ENCODE data around the gene TRAM2.

Gene TRAM2

DNA sequence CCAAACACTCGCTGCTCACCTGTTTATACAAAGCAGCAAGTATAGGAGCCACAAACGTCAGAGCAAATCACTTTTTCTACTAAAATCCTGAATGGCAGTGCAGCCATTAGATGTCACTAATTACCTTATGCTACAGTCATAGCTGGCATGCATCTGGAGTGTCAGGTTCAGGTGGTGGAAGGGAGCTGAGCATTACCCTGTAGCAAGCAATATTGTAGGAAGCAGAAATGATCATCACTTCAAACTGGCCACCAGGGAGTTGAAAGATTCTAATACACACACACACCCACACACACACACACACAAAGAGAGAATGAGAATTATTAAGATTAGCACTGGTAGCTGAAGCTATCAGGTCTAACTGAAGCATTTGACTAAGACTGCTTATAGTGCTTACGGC is 80.9 kb downstream of the TRAM2 start:
- Mint-ChIP-seq H3K4me3 (no peak overlapping the region), H3K9me3 (no peaks in the 10 kb centered on the region), H3K27ac (no peak overlapping the region), H3K36me3 (ENCODE audit: low read depth) (peaks cover 24% of the 10 kb centered on the region), H3K27me3 (ENCODE audit: low read depth) (no peaks in the 10 kb centered on the region), H3K4me1 (peaks cover 23% of the 10 kb centered on the region)
- TF ChIP-seq, protein P1, sequence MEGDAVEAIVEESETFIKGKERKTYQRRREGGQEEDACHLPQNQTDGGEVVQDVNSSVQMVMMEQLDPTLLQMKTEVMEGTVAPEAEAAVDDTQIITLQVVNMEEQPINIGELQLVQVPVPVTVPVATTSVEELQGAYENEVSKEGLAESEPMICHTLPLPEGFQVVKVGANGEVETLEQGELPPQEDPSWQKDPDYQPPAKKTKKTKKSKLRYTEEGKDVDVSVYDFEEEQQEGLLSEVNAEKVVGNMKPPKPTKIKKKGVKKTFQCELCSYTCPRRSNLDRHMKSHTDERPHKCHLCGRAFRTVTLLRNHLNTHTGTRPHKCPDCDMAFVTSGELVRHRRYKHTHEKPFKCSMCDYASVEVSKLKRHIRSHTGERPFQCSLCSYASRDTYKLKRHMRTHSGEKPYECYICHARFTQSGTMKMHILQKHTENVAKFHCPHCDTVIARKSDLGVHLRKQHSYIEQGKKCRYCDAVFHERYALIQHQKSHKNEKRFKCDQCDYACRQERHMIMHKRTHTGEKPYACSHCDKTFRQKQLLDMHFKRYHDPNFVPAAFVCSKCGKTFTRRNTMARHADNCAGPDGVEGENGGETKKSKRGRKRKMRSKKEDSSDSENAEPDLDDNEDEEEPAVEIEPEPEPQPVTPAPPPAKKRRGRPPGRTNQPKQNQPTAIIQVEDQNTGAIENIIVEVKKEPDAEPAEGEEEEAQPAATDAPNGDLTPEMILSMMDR (IDR thresholded peaks at IDR 0.05; ENCODE audit: unreplicated experiment in 3 of 3): no peak

GRCh38 chr6:52494298-52495072 is 82.4 kb downstream of the TRAM2 start:
- H3K4me1 Mint-ChIP-seq: peaks cover 17% of the 10 kb centered on the region
- TF ChIP-seq, protein P1 (IDR thresholded peaks at IDR 0.05; ENCODE audit: unreplicated experiment in 3 of 3): no peak
- H3K27me3 Mint-ChIP-seq (ENCODE audit: low read depth): no peaks in the 10 kb centered on the region
- H3K9me3 Mint-ChIP-seq: no peaks in the 10 kb centered on the region
- H3K27ac Mint-ChIP-seq: peak overlapping the region in 1 of 3 experiments; percentile 5
- peaks cover 35% of the 10 kb centered on the region for H3K36me3 Mint-ChIP-seq (ENCODE audit: low read depth)
- H3K4me3 Mint-ChIP-seq: no peak overlapping the region

DNA sequence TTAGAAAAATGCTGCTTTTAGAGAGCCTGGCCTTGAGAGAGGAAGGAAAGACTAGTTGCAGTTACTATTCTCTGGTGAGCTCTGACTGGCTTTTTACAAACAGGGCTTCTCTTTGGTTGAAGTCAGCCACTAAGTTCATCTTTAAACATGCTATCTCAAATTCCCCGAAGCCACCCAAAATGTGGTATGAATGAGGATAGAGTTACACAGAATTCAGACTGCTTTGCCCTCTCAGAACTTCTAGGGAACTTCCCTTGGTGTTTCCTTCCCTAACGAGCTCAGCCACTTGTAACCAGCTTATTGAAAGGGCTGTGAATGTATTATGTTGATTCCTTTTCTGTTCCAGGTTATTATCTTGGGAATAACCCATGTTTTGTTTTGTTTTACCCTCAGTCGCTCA is 83.2 kb downstream of the TRAM2 start:
- Mint-ChIP-seq H3K27ac (peak overlapping the region in 2 of 3 experiments; percentile 3 to 5), H3K36me3 (ENCODE audit: low read depth) (peaks cover 35% of the 10 kb centered on the region), H3K9me3 (no peaks in the 10 kb centered on the region), H3K4me1 (peaks cover 9% of the 10 kb centered on the region), H3K4me3 (no peak overlapping the region), H3K27me3 (ENCODE audit: low read depth) (no peaks in the 10 kb centered on the region)
- TF ChIP-seq, protein P1 (IDR thresholded peaks at IDR 0.05; ENCODE audit: unreplicated experiment in 3 of 3): no peak

DNA sequence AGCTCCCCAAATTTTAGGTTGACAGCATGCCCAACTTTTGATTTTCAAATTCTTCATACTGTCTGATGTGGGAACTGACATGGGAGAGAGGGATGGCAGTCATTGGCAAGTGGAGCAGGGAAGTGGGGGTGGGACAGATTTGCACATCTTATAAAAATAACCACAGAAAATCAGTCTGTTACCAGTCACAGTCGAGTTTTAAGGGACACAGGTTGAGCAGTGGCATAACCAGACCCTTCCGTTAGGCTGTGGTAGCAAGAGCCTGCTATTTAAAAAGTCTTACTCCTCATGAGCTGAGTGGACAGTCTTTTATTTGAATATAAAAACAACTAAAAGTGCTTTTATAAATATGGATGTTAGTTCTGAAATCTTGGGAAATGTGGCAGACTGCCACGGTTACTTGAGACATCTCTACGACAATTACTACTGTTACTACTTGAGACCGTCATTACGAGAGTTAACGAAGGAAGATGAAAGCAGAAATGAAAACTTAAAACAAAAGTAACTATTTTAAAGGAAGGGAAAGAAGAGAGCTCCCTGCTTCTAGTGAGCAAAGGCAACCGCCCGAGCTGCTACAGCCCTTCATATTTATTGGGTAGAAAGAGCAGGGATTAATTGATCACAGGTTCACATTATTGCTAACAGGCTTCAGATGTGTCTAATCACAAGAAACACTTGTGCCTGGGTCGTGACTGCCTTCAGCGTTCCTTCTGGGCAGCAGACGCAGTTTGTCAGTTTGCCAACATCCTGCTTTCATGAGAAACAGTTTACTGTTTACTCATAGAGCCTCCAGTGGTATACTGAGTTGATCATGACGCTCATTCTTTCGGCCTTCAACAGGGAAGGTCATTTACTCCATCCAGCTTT is 85.4 kb downstream of the TRAM2 start:
- H3K27me3 Mint-ChIP-seq (ENCODE audit: low read depth): no peaks in the 10 kb centered on the region
- H3K27ac Mint-ChIP-seq: no peak overlapping the region

DNA sequence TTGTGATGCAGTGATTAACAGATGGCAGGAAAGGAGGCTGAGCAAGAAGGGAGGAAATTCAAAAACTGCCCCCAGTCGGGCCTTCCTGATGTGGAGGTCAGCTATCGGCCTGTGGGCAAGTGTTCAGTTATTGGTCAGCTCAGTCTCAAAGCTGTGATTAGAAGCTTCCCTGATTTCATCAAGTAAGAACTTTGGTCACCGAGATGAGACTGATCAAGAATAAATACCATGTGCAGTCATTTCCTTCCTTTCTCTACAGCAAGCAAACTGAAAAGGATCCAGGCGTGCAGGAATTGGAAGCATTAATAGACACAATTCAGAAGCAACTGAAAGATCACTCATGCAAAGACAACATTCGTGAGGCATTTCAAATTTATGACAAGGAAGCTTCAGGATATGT is 87.0 kb downstream of the TRAM2 start:
- TF ChIP-seq, protein P1 (IDR thresholded peaks at IDR 0.05; ENCODE audit: unreplicated experiment in 3 of 3): no peak
- Mint-ChIP-seq H3K27me3 (ENCODE audit: low read depth) (no peaks in the 10 kb centered on the region), H3K4me3 (no peak overlapping the region), H3K9me3 (no peaks in the 10 kb centered on the region), H3K36me3 (ENCODE audit: low read depth) (peaks cover 36% of the 10 kb centered on the region), H3K27ac (no peak overlapping the region), H3K4me1 (no peaks in the 10 kb centered on the region)

More for the DNA sequence above, 85.4 kb downstream of the TRAM2 start:
- TF ChIP-seq, protein P1 (IDR thresholded peaks at IDR 0.05; ENCODE audit: unreplicated experiment in 3 of 3): no peak
- Mint-ChIP-seq H3K9me3 (no peaks in the 10 kb centered on the region), H3K36me3 (ENCODE audit: low read depth) (peaks cover 38% of the 10 kb centered on the region), H3K4me3 (no peak overlapping the region), H3K4me1 (no peaks in the 10 kb centered on the region)
